ENCODE measurements around the gene LRP1B. TPM values are rescaled to one million over a fixed set of nuclear protein-coding genes. Genes with fewer than 3 reads are reported as not detected.

Gene LRP1B
- total RNA-seq, 1 experiment from 2014 or later = 0.52 TPM

GRCh38 chr2:141652308-141652707 is 478.5 kb downstream of the LRP1B start:
- ATAC-seq = no peak
- Mint-ChIP-seq H3K9me3 (no peaks in the 10 kb centered on the region), H3K27ac (no peak overlapping the region), H3K4me3 (no peak overlapping the region), H3K4me1 (no peaks in the 10 kb centered on the region), H3K36me3 (no peaks in the 10 kb centered on the region), H3K27me3 (ENCODE audit: low read depth) (no peaks in the 10 kb centered on the region)
- POLR2A ChIA-PET = no interaction called here
- TF ChIP-seq NFATC4 (CRISPR knock-in tag; IDR thresholded peaks at IDR 0.05) (no peak), ATF2 (CRISPR knock-in tag; IDR thresholded peaks at IDR 0.05; ENCODE audit: borderline replicate concordance, low read depth) (no peak)
- CTCF ChIA-PET = no interaction called here
- DNase-seq (ENCODE audit: low spot score) = no peak

- no peaks in the 10 kb centered on the region for H3K4me1 Mint-ChIP-seq
- H3K27ac Mint-ChIP-seq = no peak overlapping the region
- DNase-seq (ENCODE audit: low spot score) (no peak), ATAC-seq (no peak)
- no peaks in the 10 kb centered on the region for H3K36me3 Mint-ChIP-seq
- H3K4me3 Mint-ChIP-seq = no peak overlapping the region
- TF ChIP-seq, protein P1, sequence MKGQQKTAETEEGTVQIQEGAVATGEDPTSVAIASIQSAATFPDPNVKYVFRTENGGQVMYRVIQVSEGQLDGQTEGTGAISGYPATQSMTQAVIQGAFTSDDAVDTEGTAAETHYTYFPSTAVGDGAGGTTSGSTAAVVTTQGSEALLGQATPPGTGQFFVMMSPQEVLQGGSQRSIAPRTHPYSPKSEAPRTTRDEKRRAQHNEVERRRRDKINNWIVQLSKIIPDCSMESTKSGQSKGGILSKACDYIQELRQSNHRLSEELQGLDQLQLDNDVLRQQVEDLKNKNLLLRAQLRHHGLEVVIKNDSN (CRISPR knock-in tag; IDR thresholded peaks at IDR 0.05) = no peak
- CTCF ChIA-PET = no interaction called here
- no peaks in the 10 kb centered on the region for H3K27me3 Mint-ChIP-seq (ENCODE audit: low read depth)
- peaks cover 9% of the 10 kb centered on the region for H3K9me3 Mint-ChIP-seq
- POLR2A ChIA-PET = interaction anchor here (0.6 kb wide), 1 partner anchor 10 kb away, joined by 3 read pairs; no protein-coding TSS in a partner anchor
These were observed 483.5 kb downstream of the LRP1B start for GRCh38 chr2:141647353-141647752.

GRCh38 chr2:141641462-141641861 is 489.4 kb downstream of the LRP1B start:
- Mint-ChIP-seq H3K27ac (no peak overlapping the region), H3K4me1 (no peaks in the 10 kb centered on the region), H3K36me3 (no peaks in the 10 kb centered on the region), H3K9me3 (peaks cover 9% of the 10 kb centered on the region), H3K4me3 (no peak overlapping the region), H3K27me3 (ENCODE audit: low read depth) (no peaks in the 10 kb centered on the region)
- ATAC-seq (no peak), DNase-seq (ENCODE audit: low spot score) (no peak)
- CTCF ChIA-PET = no interaction called here
- POLR2A ChIA-PET = no interaction called here
- TF ChIP-seq TEAD4 (CRISPR knock-in tag; IDR thresholded peaks at IDR 0.05) = no peak
- TF ChIP-seq USF2 (CRISPR knock-in tag; IDR thresholded peaks at IDR 0.05) = no peak
- TF ChIP-seq IRF2 (CRISPR knock-in tag; IDR thresholded peaks at IDR 0.05; ENCODE audit: borderline replicate concordance, low read depth) = no peak
- no peak for TF ChIP-seq MXD4 (CRISPR knock-in tag; IDR thresholded peaks at IDR 0.05; ENCODE audit: borderline replicate concordance)
- TF ChIP-seq ETV6 (CRISPR knock-in tag; IDR thresholded peaks at IDR 0.05) = no peak

GRCh38 chr2:141639809-141640208 is 491.0 kb downstream of the LRP1B start:
- Mint-ChIP-seq H3K4me3 (no peak overlapping the region), H3K4me1 (no peaks in the 10 kb centered on the region), H3K9me3 (peaks cover 9% of the 10 kb centered on the region), H3K27me3 (ENCODE audit: low read depth) (no peaks in the 10 kb centered on the region), H3K36me3 (no peaks in the 10 kb centered on the region), H3K27ac (no peak overlapping the region)
- ChIA-PET CTCF (no interaction called here), POLR2A (interaction anchor here (0.7 kb wide), 1 partner anchor 46 kb away, joined by 3 read pairs; no protein-coding TSS in a partner anchor)
- ATAC-seq (no peak), DNase-seq (ENCODE audit: low spot score) (no peak)
- TF ChIP-seq MYBL2 (CRISPR knock-in tag; IDR thresholded peaks at IDR 0.05) = no peak
- TF ChIP-seq FOXK1 (CRISPR knock-in tag; IDR thresholded peaks at IDR 0.05) = no peak
- TF ChIP-seq, protein P2, sequence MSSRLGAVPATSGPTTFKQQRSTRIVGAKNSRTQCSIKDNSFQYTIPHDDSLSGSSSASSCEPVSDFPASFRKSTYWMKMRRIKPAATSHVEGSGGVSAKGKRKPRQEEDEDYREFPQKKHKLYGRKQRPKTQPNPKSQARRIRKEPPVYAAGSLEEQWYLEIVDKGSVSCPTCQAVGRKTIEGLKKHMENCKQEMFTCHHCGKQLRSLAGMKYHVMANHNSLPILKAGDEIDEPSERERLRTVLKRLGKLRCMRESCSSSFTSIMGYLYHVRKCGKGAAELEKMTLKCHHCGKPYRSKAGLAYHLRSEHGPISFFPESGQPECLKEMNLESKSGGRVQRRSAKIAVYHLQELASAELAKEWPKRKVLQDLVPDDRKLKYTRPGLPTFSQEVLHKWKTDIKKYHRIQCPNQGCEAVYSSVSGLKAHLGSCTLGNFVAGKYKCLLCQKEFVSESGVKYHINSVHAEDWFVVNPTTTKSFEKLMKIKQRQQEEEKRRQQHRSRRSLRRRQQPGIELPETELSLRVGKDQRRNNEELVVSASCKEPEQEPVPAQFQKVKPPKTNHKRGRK (CRISPR knock-in tag; IDR thresholded peaks at IDR 0.05; ENCODE audit: borderline replicate concordance) = no peak
- TF ChIP-seq, protein P3, sequence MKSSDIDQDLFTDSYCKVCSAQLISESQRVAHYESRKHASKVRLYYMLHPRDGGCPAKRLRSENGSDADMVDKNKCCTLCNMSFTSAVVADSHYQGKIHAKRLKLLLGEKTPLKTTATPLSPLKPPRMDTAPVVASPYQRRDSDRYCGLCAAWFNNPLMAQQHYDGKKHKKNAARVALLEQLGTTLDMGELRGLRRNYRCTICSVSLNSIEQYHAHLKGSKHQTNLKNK (CRISPR knock-in tag; IDR thresholded peaks at IDR 0.05) = no peak
- no peak for TF ChIP-seq TEAD4 (CRISPR knock-in tag; IDR thresholded peaks at IDR 0.05)
- TF ChIP-seq ATF2 (CRISPR knock-in tag; IDR thresholded peaks at IDR 0.05; ENCODE audit: borderline replicate concordance, low read depth) = no peak
- no peak for TF ChIP-seq HMGA2 (CRISPR knock-in tag; IDR thresholded peaks at IDR 0.05)
- TF ChIP-seq SOX15 (CRISPR knock-in tag; IDR thresholded peaks at IDR 0.05) = no peak
- no peak for TF ChIP-seq EMX1 (CRISPR knock-in tag; IDR thresholded peaks at IDR 0.05)
- TF ChIP-seq SMAD3 (CRISPR knock-in tag; IDR thresholded peaks at IDR 0.05; ENCODE audit: borderline replicate concordance) = no peak
- TF ChIP-seq ZNF317 (CRISPR knock-in tag; IDR thresholded peaks at IDR 0.05; ENCODE audit: borderline replicate concordance, low read depth) = no peak
- TF ChIP-seq TP53 (CRISPR knock-in tag; IDR thresholded peaks at IDR 0.05) = no peak
- TF ChIP-seq NFYB (CRISPR knock-in tag; conservative IDR thresholded peaks at IDR 0.05; ENCODE audit: low read depth) = no peak
- no peak for TF ChIP-seq CDX4 (CRISPR knock-in tag; IDR thresholded peaks at IDR 0.05; ENCODE audit: borderline replicate concordance)
- no peak for TF ChIP-seq RORB (CRISPR knock-in tag; IDR thresholded peaks at IDR 0.05)
- TF ChIP-seq KAT7 (CRISPR knock-in tag; IDR thresholded peaks at IDR 0.05; ENCODE audit: borderline replicate concordance) = no peak

All from WTC11 (cell line).